Small intestine (tissue), 7 donors: ENCODE results near the gene CD63. TPM values are rescaled to one million over a fixed set of nuclear protein-coding genes. Genes with fewer than 3 reads are reported as not detected.
A peak's percentile ranks its signal among the peaks of the same experiment; 100 is the strongest.

Source experiments
- DNase-seq, 2 donors: peaks; one replicate each; pipeline versions ENCODE4 v3.0.0 to v3.0.0-alpha.2; 2013
- FAIRE-seq: peaks from 2 replicates; lab custom pipeline; 2012; peaks lifted over from hg19 to GRCh38; lab: Jason Lieb, UNC
- H3K27ac ChIP-seq, 3 donors: one replicate each; pipeline ENCODE4 v1.5.1; 2013; ENCODE audit warnings: low read length in 2 of 3, mild to moderate bottlenecking in 2 of 3, control low read depth in 1 of 3, inconsistent platforms in 1 of 3, low read depth in 1 of 3, moderate library complexity in 1 of 3
- H3K27me3 ChIP-seq, 3 donors: one replicate each; pipeline ENCODE4 v1.6.1; 2013; ENCODE audit warnings: low read length in 3 of 3, inconsistent platforms in 1 of 3; ENCODE audit not compliant: control insufficient read depth in 3 of 3, insufficient read depth in 3 of 3
- H3K36me3 ChIP-seq, 3 donors: one replicate each; pipeline ENCODE4 v1.6.1; 2013; ENCODE audit warnings: low read length in 3 of 3, inconsistent platforms in 1 of 3, low read depth in 1 of 3, mild to moderate bottlenecking in 1 of 3, moderate library complexity in 1 of 3; ENCODE audit not compliant: control insufficient read depth in 3 of 3, insufficient read depth in 2 of 3
- H3K4me1 ChIP-seq, 3 donors: one replicate each; pipeline ENCODE4 v1.6.1; 2013; ENCODE audit warnings: low read length in 2 of 3, inconsistent platforms in 1 of 3, low read depth in 1 of 3, mild to moderate bottlenecking in 1 of 3, moderate library complexity in 1 of 3; ENCODE audit not compliant: control insufficient read depth in 3 of 3, insufficient read depth in 2 of 3
- H3K4me3 ChIP-seq, 3 donors: one replicate each; pipeline ENCODE4 v1.5.1; 2013; ENCODE audit warnings: low read length in 3 of 3, control low read depth in 1 of 3, inconsistent platforms in 1 of 3, low read depth in 1 of 3, mild to moderate bottlenecking in 1 of 3, moderate library complexity in 1 of 3
- H3K9me3 ChIP-seq, 2 donors: one replicate each; pipeline ENCODE4 v1.6.1; 2013; ENCODE audit warnings: low read depth in 1 of 2, low read length in 1 of 2; ENCODE audit not compliant: control insufficient read depth in 2 of 2, insufficient read depth in 1 of 2
- WGBS, 3 donors: extraction: QIAGEN DNeasy Blood & Tissue Kit; methylation state at CpG; one replicate each; pipeline ENCODE4 v1.1.7; 2013; 5-methylcytosine and 5-hydroxymethylcytosine counted together
- polyA plus RNA-seq, 4 donors: library from polyadenylated mRNA; stranded (reverse) in 3 of 4; unstranded in 1 of 4; fragments of 200-250 nt in 3 of 4; fragments of 120-200 nt in 1 of 4; gene quantifications; one replicate each; pipeline versions ENCODE4 v1.2.1 to v1.2.3, GENCODE V29; 2013
- donor health status: healthy with polysubstance abuse.
- donor health status: control.
- donor health status: control.
- donor health status: Bipolar disorder and iron deficiency.
- donor health status: healthy.

The CD63 gene
- polyA plus RNA-seq, 4 donors = 561 to 1,127 (median 702) TPM

DNA sequence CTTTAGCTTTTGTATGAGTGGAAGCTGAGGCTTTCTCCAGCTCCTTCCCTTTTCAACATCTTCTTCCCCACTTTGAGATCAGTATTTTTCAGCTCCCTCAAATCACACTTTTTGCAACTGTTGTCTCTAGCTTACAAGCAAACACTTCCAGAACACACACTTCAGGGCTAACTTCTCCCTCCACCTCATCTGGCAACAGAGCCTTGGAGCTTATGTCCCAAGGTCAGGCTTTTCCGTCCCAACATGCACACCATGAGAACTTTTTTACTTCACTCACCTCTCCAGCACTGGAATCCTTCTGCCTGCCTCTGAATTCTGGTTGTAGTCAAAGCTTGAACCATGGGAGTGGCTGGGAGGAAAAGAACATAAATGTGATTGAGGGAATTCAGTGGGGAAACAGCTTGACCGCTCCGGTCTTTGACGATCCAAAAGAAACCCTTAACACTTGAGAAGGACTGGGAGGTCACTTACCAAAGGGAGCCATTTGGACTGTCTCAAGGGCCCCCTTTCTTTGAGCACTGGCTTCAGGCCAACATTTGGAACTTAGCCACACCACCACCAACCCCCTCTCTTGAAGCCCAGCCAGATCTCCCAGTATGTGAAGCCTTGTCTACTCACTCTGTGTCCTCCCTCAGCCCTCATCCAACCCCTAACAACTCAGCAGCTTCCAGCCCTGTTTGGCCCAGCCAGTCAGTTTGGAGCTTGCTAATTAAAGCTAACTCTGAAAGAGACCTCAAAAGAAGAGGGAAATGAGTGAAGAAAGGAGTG is 16.8 kb downstream of the CD63 start:
- 75 to 93% (median 80%) methylated on average over 4 of the region's 4 CpGs for WGBS, 3 donors
- Histone ChIP-seq H3K4me1 (peaks cover 0 to 8% (median 5%) of the 10 kb centered on the region in 3 donors), H3K27me3 (peaks cover 0 to 43% (median 0%) of the 10 kb centered on the region in 3 donors), H3K36me3 (peaks cover 0 to 2% (median 0%) of the 10 kb centered on the region in 3 donors), H3K4me3 (no peak overlapping the region), H3K9me3 (no peaks in the 10 kb centered on the region), H3K27ac (peak overlapping the region in 1 of 3 donors; percentile 27)
- DNase-seq = no peak
- FAIRE-seq = no peak

DNA sequence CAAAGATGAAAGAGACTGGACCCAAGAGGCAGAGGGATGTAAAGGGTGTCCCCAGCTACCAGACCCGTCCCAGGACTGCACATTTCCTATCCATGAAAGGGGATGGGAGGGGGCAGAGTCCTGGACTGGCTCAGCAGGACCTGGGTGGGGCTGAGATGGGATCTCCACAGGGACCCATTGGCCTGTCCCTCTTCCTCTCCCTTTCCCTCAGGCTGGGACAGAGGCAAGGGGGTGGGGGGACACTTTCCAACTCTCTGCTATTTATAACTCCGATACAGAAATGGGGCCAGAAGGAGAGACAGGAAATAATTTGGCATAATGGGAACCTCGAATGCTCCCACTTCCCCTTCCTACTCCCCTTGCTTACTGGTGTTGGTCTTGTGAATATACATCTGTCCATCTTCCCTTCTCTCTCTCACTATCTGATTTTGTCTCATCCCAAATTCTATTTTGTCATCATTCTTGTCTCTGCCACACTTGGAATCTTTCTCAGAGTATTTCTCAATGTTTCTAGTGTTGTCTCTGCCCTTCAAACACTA is 20.0 kb downstream of the CD63 start:
- peaks cover 0 to 14% (median 0%) of the 10 kb centered on the region in 3 donors for H3K4me1 ChIP-seq
- 7 to 23% (median 13%) methylated on average over 3 of the region's 3 CpGs for WGBS, 3 donors
- H3K4me3 ChIP-seq = no peak overlapping the region

DNA sequence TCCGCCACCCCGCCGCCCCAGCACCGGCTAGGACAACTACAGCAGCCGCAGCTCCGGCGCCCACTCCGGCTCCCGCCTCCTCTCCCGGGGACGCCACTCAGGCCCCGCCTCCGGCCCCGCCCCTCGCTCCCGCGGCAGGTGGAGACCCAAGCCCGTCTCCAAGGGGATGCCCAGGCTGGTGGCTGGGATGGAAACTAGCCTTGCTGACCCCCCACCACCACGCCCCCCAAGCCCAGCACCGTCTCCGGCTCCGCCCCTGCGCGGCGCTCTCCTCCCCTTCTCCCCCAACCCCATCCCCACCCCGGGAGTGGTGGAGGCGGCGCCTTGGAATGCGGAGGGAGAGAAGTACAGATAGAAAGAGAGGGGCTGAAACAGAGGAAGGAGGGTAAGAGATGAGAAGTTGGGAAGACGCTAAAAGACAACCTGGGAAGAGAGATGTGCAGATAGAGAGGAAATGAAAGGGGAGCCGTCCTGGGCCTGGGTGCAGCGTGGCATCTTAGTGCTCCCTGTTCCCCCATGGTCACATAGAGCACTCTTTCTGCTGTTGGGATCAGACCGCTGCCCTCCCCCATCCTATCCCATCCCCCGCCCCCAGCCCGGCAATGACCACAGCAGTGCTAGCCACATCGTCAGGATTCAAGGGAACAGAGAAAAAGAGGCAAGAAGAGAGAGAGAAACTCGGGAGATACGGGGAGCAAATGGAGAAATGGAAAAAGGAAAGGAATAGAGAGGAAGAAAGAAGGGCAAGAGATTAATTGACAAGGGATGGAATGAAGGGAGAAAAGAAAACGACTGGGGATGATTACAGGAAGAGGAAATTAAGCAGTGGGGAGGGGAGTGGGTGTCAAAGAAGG is 20.7 kb downstream of the CD63 start, which contains the start of gene ITGA7:
Gene ITGA7, minus strand, starts transcription at position 64 of the 854 bp plus-strand sequence. CDS start 222 bp downstream, outside the sequence.
- Histone ChIP-seq H3K9me3 (no peaks in the 10 kb centered on the region), H3K4me1 (peaks cover 0 to 16% (median 0%) of the 10 kb centered on the region in 3 donors), H3K27me3 (peaks cover 0 to 50% (median 0%) of the 10 kb centered on the region in 3 donors), H3K36me3 (no peaks in the 10 kb centered on the region), H3K4me3 (peak within 1 kb of the TSS; percentile 32 to 69 (median 52)), H3K27ac (peak within 1 kb of the TSS in 2 of 3 donors; percentile 13 to 14)
- DNase-seq = peak; percentile 50 to 70
- no peak for FAIRE-seq
- 0 to 1% (median 1%) methylated on average over 25 to 39 of the region's 39 CpGs for WGBS, 3 donors

More for the DNA sequence above, 20.0 kb downstream of the CD63 start:
- no peak for FAIRE-seq
- no peaks in the 10 kb centered on the region for H3K36me3 ChIP-seq
- H3K27ac ChIP-seq = no peak overlapping the region
- H3K9me3 ChIP-seq = no peaks in the 10 kb centered on the region
- DNase-seq = no peak
- peaks cover 0 to 50% (median 0%) of the 10 kb centered on the region in 3 donors for H3K27me3 ChIP-seq

DNA sequence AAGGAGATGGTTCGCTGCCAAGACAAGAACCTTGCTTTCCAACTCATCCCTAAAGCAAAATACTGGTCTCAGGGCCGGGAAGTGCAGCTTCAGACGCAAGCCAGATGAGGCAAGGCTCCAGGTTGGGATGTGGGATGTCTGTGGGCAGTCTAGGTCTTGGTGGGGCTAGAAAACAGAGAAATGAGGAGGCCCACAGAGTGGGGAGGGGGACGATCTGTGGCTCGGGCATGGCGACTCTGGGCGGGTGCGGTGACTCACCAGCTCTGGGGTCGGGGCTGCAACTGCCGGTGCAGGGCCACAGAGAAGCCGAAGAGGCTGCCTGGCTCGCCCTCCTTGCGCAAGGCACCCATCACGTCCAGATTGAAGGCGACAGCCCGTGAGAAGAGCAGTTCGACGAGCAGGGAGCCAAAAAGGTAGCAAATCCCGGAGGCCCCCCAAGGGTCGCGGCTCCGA is 21.6 kb downstream of the CD63 start:
- H3K27ac ChIP-seq = peak overlapping the region in 2 of 3 donors; percentile 13 to 14
- no peaks in the 10 kb centered on the region for H3K36me3 ChIP-seq
- peaks cover 0 to 20% (median 0%) of the 10 kb centered on the region in 3 donors for H3K4me1 ChIP-seq
- no peaks in the 10 kb centered on the region for H3K9me3 ChIP-seq
- peak overlapping the region; percentile 32 to 69 (median 52) for H3K4me3 ChIP-seq
- WGBS, 3 donors = 7 to 13% (median 8%) methylated on average over 19 to 22 of the region's 22 CpGs
- FAIRE-seq (no peak), DNase-seq (no peak)
- peaks cover 0 to 42% (median 0%) of the 10 kb centered on the region in 3 donors for H3K27me3 ChIP-seq

DNA sequence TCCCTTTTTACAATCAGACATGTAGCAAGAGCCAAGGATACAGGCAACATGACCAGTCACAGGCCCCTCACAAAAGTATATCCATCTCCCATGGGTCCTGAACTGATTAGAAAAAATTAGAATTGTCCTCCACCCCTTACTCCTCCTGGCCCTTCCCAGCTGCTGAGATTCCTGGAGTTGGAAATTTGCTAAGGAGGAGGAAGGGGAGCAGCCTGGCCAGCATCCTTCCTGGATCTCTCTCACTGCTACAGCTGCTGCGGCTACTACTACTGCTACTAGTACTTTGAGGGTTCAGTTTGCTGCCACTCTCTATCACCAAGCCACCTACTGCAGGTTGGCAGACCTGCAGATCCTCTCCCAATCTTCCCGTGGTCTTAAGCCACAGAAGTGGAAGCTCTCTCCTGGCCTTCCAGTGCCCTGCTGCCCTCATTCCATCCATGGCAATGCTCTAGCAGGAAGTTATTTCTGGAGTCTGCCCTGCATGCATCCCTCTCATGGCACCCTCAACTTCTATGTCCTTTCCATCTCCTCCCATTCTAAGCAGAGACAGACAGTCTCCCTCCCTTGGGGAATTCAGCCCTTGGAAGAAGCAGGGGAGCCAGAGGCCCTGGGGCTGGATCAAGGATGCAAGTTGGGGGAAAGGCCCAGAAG is 22.1 kb downstream of the CD63 start:
- Histone ChIP-seq H3K9me3 (no peaks in the 10 kb centered on the region), H3K4me3 (peak overlapping the region in 2 of 3 donors; percentile 52 to 69), H3K4me1 (peaks cover 0 to 20% (median 0%) of the 10 kb centered on the region in 3 donors), H3K36me3 (no peaks in the 10 kb centered on the region), H3K27ac (peak overlapping the region in 2 of 3 donors; percentile 13 to 14), H3K27me3 (peaks cover 0 to 36% (median 0%) of the 10 kb centered on the region in 3 donors)
- 69 to 79% (median 75%) methylated on average over 2 of the region's 2 CpGs for WGBS, 3 donors
- no peak for FAIRE-seq
- DNase-seq = no peak

DNA sequence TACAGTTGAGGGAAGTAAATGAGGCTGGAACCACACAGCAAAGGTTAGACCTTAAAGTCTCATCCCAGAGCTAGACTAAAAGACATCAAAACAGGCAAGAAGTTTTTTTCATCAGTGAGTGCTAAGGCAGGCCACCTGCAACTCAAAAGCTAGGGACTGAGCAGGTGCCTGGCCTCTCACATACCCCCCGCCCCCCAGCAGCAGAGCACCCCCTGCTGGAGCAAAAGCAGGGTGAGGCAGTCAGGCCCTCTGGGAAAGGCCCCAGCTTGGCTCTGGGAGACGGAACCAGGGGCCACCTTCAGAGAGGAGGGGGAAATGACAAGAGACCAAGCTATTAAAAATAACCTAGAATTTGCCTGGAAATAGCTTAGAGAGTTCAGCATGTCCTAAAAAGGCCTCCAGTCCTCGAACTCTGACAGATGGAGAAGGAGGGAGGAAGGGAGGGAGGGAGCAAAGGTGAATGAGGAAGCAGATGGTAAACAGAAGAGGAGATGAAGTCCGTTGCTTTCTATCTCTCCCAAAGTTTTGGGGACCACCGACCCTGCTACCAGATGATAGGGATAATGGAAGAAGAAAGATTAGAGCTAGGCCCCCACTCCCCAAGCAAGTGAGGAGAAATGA is 22.9 kb downstream of the CD63 start:
- Histone ChIP-seq H3K27ac (no peak overlapping the region), H3K9me3 (no peaks in the 10 kb centered on the region), H3K27me3 (peaks cover 0 to 34% (median 0%) of the 10 kb centered on the region in 3 donors), H3K4me3 (peak overlapping the region in 1 of 3 donors; percentile 69), H3K4me1 (peaks cover 0 to 20% (median 0%) of the 10 kb centered on the region in 3 donors), H3K36me3 (no peaks in the 10 kb centered on the region)
- DNase-seq (peak; percentile 44 to 52), FAIRE-seq (no peak)
- 14 to 34% (median 28%) methylated on average over 5 of the region's 5 CpGs for WGBS, 3 donors

DNA sequence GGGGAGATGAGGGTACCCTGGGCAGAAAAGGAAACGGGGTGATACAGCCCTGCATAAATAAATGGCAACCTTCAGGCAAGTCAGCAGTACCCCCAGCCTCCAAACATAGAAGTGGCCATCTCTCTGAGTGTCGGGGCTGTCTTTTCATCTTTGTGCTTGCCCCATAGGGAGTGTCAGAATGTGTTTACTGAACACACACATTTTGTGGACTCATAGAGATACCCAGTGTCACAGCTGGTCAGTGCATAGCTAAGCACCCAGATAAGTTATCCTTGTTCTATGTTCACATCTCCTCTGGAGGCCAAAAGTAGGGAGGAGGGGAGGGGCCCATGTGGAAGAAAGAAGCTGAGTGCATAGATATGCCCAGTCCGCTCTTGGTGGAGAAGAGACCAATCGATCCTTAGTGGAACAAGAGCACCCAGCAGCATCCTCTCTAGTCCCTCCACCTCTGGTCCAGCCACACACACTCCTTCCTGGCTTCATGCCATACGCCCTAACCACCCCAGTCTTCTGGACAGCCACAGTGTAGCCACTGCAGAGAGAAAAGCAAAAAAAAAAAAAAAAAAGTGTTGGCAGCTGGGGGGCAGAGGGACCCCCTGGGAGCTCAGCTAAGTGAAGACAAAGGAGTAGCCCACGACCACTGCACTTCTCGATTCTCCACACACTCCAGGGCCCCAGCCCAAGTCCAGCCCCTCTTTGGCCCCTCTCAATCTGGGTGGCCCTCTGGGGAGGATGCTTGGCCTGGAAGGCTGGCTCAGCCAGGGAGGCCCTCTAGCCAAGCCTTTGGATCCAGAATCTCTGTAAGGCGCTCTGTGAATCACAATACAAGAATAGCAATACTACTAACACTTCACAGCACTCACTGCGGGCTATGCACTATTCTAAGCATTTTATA is 23.7 kb downstream of the CD63 start:
- no peaks in the 10 kb centered on the region for H3K9me3 ChIP-seq
- DNase-seq (no peak), FAIRE-seq (no peak)
- peaks cover 0 to 21% (median 0%) of the 10 kb centered on the region in 3 donors for H3K4me1 ChIP-seq
- WGBS, 3 donors = 70 to 79% (median 74%) methylated on average over 9 of the region's 9 CpGs
- H3K27me3 ChIP-seq = peaks cover 0 to 27% (median 0%) of the 10 kb centered on the region in 3 donors
- H3K4me3 ChIP-seq = no peak overlapping the region
- H3K36me3 ChIP-seq = no peaks in the 10 kb centered on the region
- H3K27ac ChIP-seq = peak overlapping the region in 1 of 3 donors; percentile 33
